ENCODE data around the gene PBX4. TPM values are rescaled to one million over a fixed set of nuclear protein-coding genes. Genes with fewer than 3 reads are reported as not detected.

PBX4 gene
- total RNA-seq, 4 donors from 2014 or later, result 1.3 to 2.8 (median 1.6) TPM; not detected in 1

DNA sequence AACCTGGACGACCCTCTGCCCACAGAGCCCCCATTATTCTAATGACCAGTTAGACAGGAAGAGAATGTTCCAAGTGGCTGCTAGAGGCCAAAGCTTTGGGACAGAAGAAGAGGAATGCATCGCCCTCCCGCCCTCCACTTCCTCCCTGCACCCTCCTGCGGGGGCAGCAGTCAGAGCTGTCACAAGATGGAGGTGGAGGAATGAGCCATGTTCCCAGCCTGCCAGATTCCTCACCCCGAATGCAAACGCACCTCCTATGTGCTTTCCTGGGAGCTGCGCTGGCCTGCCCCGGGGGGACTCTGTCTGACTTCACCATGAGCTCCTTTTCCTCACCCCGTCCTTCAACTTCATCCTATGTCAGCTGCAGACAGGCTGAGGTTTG is 88.1 kb downstream of the PBX4 start:
- Histone ChIP-seq H3K4me1 (peaks cover 0 to 3% of the 10 kb centered on the region in 2 donors), H3K9me3 (no peaks in the 10 kb centered on the region), H3K27me3 (no peaks in the 10 kb centered on the region), H3K36me3 (no peaks in the 10 kb centered on the region), H3K4me3 (no peak overlapping the region), H3K27ac (no peak overlapping the region)
- intact Hi-C loops (cut with DNase I; ENCODE audit: low total_unique reads), result loop anchor here (10.0 kb wide), 1 partner anchor 114 kb away; the partner anchor contains the start of gene GMIP
- DNase-seq, result no peak
- TF ChIP-seq, protein P1, sequence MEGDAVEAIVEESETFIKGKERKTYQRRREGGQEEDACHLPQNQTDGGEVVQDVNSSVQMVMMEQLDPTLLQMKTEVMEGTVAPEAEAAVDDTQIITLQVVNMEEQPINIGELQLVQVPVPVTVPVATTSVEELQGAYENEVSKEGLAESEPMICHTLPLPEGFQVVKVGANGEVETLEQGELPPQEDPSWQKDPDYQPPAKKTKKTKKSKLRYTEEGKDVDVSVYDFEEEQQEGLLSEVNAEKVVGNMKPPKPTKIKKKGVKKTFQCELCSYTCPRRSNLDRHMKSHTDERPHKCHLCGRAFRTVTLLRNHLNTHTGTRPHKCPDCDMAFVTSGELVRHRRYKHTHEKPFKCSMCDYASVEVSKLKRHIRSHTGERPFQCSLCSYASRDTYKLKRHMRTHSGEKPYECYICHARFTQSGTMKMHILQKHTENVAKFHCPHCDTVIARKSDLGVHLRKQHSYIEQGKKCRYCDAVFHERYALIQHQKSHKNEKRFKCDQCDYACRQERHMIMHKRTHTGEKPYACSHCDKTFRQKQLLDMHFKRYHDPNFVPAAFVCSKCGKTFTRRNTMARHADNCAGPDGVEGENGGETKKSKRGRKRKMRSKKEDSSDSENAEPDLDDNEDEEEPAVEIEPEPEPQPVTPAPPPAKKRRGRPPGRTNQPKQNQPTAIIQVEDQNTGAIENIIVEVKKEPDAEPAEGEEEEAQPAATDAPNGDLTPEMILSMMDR (IDR thresholded peaks at IDR 0.05), result no peak
- no peak for TF ChIP-seq POLR2A (IDR thresholded peaks at IDR 0.05)

DNA sequence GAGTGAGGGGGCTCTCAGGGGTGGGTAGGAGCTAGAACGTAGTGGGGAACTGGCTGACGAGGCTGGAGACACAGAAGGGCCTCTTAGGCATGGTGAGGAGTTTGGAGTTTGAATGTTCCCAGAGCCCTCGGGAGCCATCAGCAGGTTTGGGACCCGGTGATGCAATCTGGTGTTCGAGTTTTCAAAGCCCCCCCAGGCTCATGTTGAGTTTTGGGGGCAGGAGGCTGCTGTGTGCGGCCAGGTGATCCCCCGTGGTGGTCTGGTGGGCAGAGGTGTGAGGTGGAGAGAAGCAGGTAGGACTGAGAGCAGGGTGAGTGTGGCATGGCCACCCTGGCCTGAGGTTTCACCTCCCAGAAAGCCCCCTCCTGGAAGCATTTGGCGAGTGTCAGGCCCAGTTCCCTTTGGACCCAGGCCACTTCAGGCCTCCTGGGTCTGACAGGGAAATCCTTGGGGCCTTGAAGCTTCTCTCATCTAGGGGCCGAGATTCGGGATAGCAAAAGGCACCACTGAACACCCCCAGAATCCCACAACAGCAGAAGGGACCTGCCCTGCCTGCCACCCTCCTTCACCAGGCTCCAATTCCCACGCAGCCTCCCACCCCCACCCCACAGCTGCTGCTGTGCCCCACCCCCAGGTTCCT is 88.6 kb downstream of the PBX4 start:
- Histone ChIP-seq H3K27ac (no peak overlapping the region), H3K27me3 (no peaks in the 10 kb centered on the region), H3K36me3 (no peaks in the 10 kb centered on the region), H3K4me1 (peaks cover 0 to 3% of the 10 kb centered on the region in 2 donors), H3K4me3 (no peak overlapping the region), H3K9me3 (no peaks in the 10 kb centered on the region)
- TF ChIP-seq POLR2A (IDR thresholded peaks at IDR 0.05), result no peak
- TF ChIP-seq, protein P1 (IDR thresholded peaks at IDR 0.05), result no peak
- DNase-seq, result no peak
- intact Hi-C loops (cut with DNase I; ENCODE audit: low total_unique reads), result loop anchor here (10.0 kb wide), 1 partner anchor 115 kb away; the partner anchor contains the start of gene GMIP

DNA sequence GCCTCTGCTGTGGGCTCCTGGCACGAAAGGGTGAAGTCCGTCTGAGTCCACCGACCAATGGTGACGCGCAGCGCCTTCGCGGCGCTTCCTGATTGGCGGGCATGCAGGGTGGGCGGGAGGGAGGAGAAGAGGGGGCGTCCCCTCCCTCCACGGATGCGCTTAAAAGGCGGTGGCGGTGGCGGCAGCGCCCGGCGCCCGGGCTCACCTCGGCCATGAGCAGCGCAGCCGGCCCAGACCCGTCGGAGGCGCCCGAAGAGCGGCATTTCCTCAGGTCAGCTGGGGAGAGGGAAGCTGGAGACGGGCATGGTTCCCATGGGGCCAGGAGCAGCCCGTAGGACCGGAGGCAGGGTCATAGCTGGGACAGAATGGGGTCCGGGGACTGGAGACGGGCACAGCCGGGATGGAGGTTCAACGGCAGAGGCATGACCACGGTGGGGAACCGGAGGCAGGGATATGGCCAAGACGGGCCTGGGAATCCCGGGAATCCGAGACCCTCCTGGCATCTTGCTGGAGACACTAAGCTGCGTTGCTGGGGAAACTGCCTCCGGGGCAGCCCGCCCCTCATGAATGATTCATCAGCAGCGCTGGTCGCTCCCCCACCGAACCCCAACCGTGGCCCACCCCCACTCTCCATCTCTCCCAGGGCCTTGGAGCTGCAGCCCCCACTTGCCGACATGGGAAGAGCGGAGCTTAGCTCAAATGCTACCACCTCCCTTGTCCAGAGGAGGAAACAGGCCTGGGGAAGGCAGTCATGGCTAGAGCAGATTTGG is 89.6 kb downstream of the PBX4 start, which contains the start of gene YJEFN3:
Gene YJEFN3, plus strand, starts transcription at position 191 of the 770 bp plus-strand sequence. Its CDS starts 22 bp downstream, at position 213.
- Histone ChIP-seq H3K27ac (no peak within 1 kb of the TSS), H3K4me1 (peaks cover 0 to 3% of the 10 kb centered on the region in 2 donors), H3K4me3 (no peak within 1 kb of the TSS), H3K27me3 (no peaks in the 10 kb centered on the region), H3K36me3 (no peaks in the 10 kb centered on the region), H3K9me3 (no peaks in the 10 kb centered on the region)
- no peak for DNase-seq
- TF ChIP-seq POLR2A (IDR thresholded peaks at IDR 0.05), result no peak
- TF ChIP-seq, protein P1 (IDR thresholded peaks at IDR 0.05), result no peak
- intact Hi-C loops (cut with DNase I; ENCODE audit: low total_unique reads), result no loop called here

DNA sequence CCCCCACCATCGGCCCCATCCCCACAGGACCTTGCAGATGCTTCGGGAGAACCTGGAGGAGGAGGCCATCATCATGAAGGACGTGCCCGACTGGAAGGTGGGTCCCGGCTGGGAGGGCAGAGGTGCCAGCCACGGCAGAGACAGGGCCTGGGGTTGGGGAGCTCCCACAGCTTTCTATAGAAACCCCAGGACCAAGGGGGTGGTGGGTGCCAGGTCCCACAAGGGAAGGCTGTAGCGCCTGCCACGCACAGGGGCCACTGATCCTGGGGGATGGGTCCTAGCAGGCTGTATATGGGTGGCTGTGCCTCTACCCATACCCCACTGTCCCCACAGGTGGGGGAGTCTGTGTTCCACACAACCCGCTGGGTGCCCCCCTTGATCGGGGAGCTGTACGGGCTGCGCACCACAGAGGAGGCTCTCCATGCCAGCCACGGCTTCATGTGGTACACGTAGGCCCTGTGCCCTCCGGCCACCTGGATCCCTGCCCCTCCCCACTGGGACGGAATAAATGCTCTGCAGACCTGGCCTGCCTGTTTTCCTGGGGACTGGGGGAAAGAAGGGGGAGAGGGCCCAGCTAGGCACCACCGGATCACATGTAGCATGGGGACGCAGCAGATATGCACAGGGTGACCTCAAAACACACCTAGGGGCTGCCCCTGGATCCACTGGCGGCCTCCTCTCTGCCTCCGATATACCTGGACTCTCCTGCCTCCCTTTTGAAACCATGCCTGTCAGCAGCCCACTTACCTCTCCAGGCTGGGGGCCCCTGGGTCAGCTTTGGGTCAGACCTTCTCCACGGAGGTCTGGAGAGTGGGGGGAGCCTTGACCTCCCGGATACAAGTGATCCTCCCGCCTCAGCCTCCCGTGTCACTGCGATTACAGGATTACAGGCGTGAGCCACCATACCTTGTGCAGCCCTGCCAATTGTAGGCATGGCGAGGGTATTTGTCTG is 90.5 kb downstream of the PBX4 start:
- Histone ChIP-seq H3K4me1 (peaks cover 0 to 3% of the 10 kb centered on the region in 2 donors), H3K9me3 (no peaks in the 10 kb centered on the region), H3K36me3 (no peaks in the 10 kb centered on the region), H3K27me3 (no peaks in the 10 kb centered on the region), H3K4me3 (no peak overlapping the region), H3K27ac (no peak overlapping the region)
- DNase-seq, result no peak
- TF ChIP-seq POLR2A (IDR thresholded peaks at IDR 0.05), result no peak
- TF ChIP-seq, protein P1 (IDR thresholded peaks at IDR 0.05), result no peak
- intact Hi-C loops (cut with DNase I; ENCODE audit: low total_unique reads), result no loop called here

Measured in uterus (tissue), 4 donors.